OCI-LY3 (cell line): ENCODE data around the gene DNM3.

ENCODE experiments used
- EZH2phosphoT487 ChIP-seq: fragments of 200-600 bp; shearing (Covaris generic); IDR thresholded peaks from 2 replicates; pipeline ENCODE4 v1.6.1; 2018; ENCODE audit warnings: antibody characterized with exemption, mixed run types, low read depth
- TF ChIP-seq, protein P1 (sequence below): fragments of 200-600, 300-600 bp; sonication (generic); IDR thresholded peaks from 2 replicates; pipeline ENCODE4 v1.5.1; 2014; ENCODE audit warnings: antibody characterized with exemption, low read length, low read depth

- TF ChIP-seq, protein P1, sequence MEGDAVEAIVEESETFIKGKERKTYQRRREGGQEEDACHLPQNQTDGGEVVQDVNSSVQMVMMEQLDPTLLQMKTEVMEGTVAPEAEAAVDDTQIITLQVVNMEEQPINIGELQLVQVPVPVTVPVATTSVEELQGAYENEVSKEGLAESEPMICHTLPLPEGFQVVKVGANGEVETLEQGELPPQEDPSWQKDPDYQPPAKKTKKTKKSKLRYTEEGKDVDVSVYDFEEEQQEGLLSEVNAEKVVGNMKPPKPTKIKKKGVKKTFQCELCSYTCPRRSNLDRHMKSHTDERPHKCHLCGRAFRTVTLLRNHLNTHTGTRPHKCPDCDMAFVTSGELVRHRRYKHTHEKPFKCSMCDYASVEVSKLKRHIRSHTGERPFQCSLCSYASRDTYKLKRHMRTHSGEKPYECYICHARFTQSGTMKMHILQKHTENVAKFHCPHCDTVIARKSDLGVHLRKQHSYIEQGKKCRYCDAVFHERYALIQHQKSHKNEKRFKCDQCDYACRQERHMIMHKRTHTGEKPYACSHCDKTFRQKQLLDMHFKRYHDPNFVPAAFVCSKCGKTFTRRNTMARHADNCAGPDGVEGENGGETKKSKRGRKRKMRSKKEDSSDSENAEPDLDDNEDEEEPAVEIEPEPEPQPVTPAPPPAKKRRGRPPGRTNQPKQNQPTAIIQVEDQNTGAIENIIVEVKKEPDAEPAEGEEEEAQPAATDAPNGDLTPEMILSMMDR, result no peak
- no peak for TF ChIP-seq EZH2phosphoT487
Observed at GRCh38 chr1:172140072-172140471, 298.8 kb downstream of the DNM3 start.
